Measurements from ENCODE around the gene SUSD6.
A peak's percentile ranks its signal among the peaks of the same experiment; 100 is the strongest.

The SUSD6 gene

DNA sequence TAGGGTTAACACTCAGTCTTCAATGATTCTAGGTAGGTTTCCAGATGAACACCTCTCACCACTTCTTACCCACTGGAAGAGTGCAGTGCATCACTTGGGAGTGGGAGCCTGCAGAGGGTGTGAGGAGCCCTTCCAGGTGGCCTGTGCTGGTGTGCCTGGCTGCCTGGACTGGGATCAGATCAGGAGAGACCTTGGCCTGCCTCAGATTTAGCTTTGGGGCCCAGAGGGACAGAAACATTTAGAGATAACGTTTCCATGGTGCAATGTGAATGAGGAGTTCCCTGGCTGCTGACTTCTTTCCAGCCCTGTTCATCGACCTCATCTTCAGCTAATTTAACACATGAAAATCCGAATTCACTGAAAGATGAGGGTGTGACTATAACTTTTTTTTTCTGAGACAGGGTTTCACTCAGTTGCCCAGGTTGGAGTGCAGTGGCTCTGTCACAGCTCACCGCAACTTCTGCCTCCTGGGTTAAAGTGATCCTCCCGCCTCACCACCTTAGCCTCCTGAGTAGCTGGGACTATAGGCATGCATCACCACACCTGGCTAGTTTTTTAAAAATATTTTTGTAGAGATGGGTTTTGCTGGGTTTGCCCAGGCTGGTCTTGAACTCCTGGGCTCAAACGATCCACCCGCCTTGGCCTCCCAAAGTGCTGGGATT lies 53.6 kb downstream of the SUSD6 start:
- TF ChIP-seq POLR2A (IDR thresholded peaks at IDR 0.05; ENCODE audit: low read depth, low read length) (no peak), PAX5 (IDR thresholded peaks at IDR 0.05; ENCODE audit: insufficient read depth, low read length, severe bottlenecking) (no peak), POU2F2 (IDR thresholded peaks at IDR 0.05; ENCODE audit: low read depth, low read length) (no peak), POLR2AphosphoS5 (IDR thresholded peaks at IDR 0.05; ENCODE audit: low read depth, low read length) (no peak), TAF1 (IDR thresholded peaks at IDR 0.05; ENCODE audit: low read depth, low read length) (no peak), SPI1 (IDR thresholded peaks at IDR 0.05; ENCODE audit: low read depth, low read length) (no peak)
- DNase-seq (ENCODE audit: insufficient read length, low spot score) (no peak), FAIRE-seq (peak; percentile 56)

DNA sequence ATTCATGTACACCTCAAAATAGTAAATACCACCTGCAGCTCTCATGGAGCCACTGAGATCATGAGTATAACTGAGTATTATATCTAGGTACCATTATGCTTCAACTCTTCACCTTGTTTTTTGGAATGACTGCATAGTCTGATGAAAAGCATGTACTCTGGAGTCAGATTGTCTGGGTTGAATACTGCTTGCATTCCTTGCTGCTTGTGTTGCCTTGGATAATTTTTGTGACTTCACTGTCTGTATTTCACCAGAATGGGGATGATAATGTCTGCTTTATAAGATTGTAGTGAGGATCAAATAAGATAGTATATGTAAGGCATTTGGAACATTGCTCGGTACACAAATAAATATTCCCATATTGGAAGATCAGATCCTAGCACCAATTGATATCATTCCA lies 54.2 kb downstream of the SUSD6 start:
- DNase-seq (ENCODE audit: insufficient read length, low spot score) (no peak), FAIRE-seq (peak; percentile 28)
- TF ChIP-seq POU2F2 (IDR thresholded peaks at IDR 0.05; ENCODE audit: low read depth, low read length) (no peak), POLR2A (IDR thresholded peaks at IDR 0.05; ENCODE audit: low read depth, low read length) (no peak), SPI1 (IDR thresholded peaks at IDR 0.05; ENCODE audit: low read depth, low read length) (no peak), POLR2AphosphoS5 (IDR thresholded peaks at IDR 0.05; ENCODE audit: low read depth, low read length) (no peak), PAX5 (IDR thresholded peaks at IDR 0.05; ENCODE audit: insufficient read depth, low read length, severe bottlenecking) (no peak), TAF1 (IDR thresholded peaks at IDR 0.05; ENCODE audit: low read depth, low read length) (no peak)

DNA sequence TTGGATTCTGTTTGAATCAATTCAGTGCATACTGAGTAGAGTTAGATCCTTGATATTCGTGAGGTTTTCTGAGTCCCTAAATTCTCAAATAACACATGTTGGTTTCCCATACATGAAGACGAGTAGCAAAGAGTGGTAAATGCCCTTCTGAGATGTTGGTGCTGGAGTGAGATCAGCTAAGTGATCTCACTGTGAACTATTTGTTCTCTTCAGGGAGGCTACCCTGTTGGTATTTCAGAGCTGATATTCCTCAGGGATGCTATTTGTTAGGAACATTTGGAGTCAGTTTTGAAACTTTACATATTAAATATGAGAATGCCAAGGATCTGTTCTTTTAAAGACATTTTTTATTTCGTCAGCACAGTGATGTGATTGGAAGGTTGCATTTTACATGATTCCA lies 54.7 kb downstream of the SUSD6 start:
- TF ChIP-seq SPI1 (IDR thresholded peaks at IDR 0.05; ENCODE audit: low read depth, low read length): no peak
- no peak for TF ChIP-seq PAX5 (IDR thresholded peaks at IDR 0.05; ENCODE audit: insufficient read depth, low read length, severe bottlenecking)
- TF ChIP-seq TAF1 (IDR thresholded peaks at IDR 0.05; ENCODE audit: low read depth, low read length): no peak
- TF ChIP-seq POLR2AphosphoS5 (IDR thresholded peaks at IDR 0.05; ENCODE audit: low read depth, low read length): no peak
- no peak for TF ChIP-seq POLR2A (IDR thresholded peaks at IDR 0.05; ENCODE audit: low read depth, low read length)
- no peak for TF ChIP-seq POU2F2 (IDR thresholded peaks at IDR 0.05; ENCODE audit: low read depth, low read length)
- no peak for FAIRE-seq

DNA sequence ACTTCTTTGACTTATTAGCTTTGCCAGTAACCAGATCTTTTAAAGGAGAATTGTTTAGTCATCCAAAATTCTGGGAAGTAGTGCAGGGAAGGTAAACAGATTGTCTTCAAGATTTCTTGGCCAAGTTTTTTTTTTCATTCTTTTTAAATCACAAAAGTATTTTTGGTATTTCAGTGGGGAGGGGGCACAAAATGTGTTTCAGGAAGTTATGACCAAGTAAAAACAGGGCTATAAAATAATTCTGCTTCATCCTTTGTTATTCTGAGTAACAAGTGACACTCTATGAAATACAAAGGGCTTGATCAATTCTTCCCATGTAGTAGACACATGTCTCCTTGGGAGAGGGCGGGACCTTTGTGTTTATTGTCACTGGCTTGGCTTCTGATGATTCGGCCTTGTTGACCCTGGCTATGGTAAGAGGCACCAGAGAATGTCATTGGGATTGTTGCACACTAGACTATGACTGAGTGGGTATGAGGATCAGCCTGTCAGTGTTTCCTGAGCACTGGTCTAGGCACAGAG lies 55.4 kb downstream of the SUSD6 start:
- DNase-seq (ENCODE audit: insufficient read length, low spot score) (no peak), FAIRE-seq (no peak)

More for the DNA sequence above, 54.7 kb downstream of the SUSD6 start:
- no peak for DNase-seq (ENCODE audit: insufficient read length, low spot score)

DNA sequence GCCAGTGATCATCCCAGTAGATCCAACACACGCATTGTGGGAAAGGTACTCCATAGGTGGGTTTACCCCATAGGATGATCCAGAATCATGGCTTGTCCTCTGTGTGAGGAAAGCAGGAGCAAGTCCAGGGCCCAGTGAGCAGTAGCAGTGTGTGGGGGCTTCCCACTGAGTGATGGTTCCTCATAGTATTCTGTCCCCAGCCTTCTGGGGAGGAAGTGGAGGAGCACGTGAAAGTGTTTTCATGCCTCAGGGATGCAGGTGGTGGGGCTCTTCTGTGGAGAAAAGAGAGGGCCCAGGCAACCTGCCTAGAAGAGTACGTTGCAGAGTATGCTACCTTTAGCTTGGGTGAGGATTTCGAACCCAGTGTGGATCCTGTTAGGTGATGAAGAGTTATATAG lies 56.5 kb downstream of the SUSD6 start:
- no peak for TF ChIP-seq TAF1 (IDR thresholded peaks at IDR 0.05; ENCODE audit: low read depth, low read length)
- TF ChIP-seq SPI1 (IDR thresholded peaks at IDR 0.05; ENCODE audit: low read depth, low read length): peak; percentile 59
- TF ChIP-seq POLR2A (IDR thresholded peaks at IDR 0.05; ENCODE audit: low read depth, low read length): no peak
- DNase-seq (ENCODE audit: insufficient read length, low spot score): no peak
- no peak for FAIRE-seq

More for the DNA sequence above, 55.4 kb downstream of the SUSD6 start:
- TF ChIP-seq PAX5 (IDR thresholded peaks at IDR 0.05; ENCODE audit: insufficient read depth, low read length, severe bottlenecking) (no peak), TAF1 (IDR thresholded peaks at IDR 0.05; ENCODE audit: low read depth, low read length) (no peak), POLR2A (IDR thresholded peaks at IDR 0.05; ENCODE audit: low read depth, low read length) (no peak), POLR2AphosphoS5 (IDR thresholded peaks at IDR 0.05; ENCODE audit: low read depth, low read length) (no peak), SPI1 (IDR thresholded peaks at IDR 0.05; ENCODE audit: low read depth, low read length) (no peak), POU2F2 (IDR thresholded peaks at IDR 0.05; ENCODE audit: low read depth, low read length) (no peak)

DNA sequence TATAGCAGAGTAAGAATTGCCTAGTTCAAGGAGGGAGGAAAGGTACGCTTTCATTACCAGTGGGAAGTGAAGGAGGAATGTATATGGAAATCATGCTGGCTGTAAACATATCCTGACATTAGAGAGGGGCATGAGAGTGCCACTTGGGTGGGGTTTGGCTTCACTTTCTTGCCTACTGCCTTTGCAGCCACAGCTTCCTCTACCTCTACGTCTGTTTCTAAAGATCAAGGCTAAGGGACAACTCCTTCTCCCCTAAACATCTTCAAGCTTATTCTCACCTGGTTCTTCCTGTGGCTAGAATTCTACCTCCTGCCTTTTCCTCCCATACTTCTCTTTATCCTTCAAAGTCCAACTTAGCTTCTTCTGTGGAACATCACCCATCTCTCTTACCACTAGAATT lies 58.0 kb downstream of the SUSD6 start:
- no peak for DNase-seq (ENCODE audit: insufficient read length, low spot score)
- no peak for FAIRE-seq
- TF ChIP-seq TAF1 (IDR thresholded peaks at IDR 0.05; ENCODE audit: low read depth, low read length) (no peak), POU2F2 (IDR thresholded peaks at IDR 0.05; ENCODE audit: low read depth, low read length) (no peak), SPI1 (IDR thresholded peaks at IDR 0.05; ENCODE audit: low read depth, low read length) (no peak), POLR2AphosphoS5 (IDR thresholded peaks at IDR 0.05; ENCODE audit: low read depth, low read length) (no peak), PAX5 (IDR thresholded peaks at IDR 0.05; ENCODE audit: insufficient read depth, low read length, severe bottlenecking) (no peak), POLR2A (IDR thresholded peaks at IDR 0.05; ENCODE audit: low read depth, low read length) (no peak)

DNA sequence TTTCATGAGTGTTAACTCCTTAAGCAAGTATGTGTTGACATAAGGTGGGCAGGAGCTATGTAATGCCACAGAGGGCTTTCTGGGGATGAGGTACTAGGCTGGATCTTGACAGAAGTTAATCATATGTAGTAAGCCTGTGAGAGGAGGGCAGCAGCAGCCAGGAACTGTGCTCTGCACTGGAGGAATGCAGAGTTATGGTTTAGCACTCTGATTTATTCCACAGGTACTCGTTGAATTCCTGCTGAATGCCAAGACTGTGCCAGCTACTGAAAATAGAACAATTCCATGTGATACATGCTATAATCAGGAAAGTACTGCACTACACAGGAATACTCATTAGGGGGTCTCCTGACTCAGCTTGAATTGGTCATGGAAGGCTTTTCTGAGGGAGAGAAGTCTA lies 58.7 kb downstream of the SUSD6 start:
- TF ChIP-seq POLR2AphosphoS5 (IDR thresholded peaks at IDR 0.05; ENCODE audit: low read depth, low read length): no peak
- no peak for TF ChIP-seq TAF1 (IDR thresholded peaks at IDR 0.05; ENCODE audit: low read depth, low read length)
- no peak for TF ChIP-seq PAX5 (IDR thresholded peaks at IDR 0.05; ENCODE audit: insufficient read depth, low read length, severe bottlenecking)
- no peak for TF ChIP-seq SPI1 (IDR thresholded peaks at IDR 0.05; ENCODE audit: low read depth, low read length)
- TF ChIP-seq POLR2A (IDR thresholded peaks at IDR 0.05; ENCODE audit: low read depth, low read length): no peak
- no peak for TF ChIP-seq POU2F2 (IDR thresholded peaks at IDR 0.05; ENCODE audit: low read depth, low read length)
- FAIRE-seq (no peak), DNase-seq (ENCODE audit: insufficient read length, low spot score) (no peak)

DNA sequence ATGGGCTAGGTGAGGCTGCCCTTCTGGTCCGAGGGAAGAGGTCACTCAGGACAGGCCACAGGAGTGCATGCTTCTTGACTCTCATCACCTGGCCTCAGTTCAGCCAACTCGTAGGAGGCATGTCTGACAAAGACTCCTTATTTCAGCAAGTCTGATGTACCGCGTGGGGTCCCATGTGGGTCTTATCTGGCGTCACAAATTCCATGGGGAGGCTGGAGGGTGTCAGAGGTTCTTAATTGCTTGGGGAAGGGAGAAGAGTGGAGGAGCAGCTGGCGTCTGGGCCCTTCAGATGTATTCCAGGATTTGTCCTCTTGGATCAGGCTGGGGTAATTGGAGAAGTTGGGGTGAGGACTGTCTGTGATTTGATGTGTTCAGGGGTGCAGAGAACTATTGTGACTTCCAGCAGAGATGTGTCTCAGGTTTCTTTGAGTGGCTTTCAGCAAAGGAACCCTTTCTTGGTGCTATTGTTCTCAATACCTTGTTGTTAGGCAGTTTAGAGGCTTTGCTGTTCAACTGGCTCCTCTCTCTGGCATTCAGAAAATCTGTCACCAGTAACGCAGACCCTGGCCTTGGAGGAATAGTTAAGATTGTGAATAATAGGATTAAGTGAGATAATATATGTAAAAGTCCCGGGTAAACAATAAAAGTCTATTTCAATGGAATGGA lies 60.1 kb downstream of the SUSD6 start:
- DNase-seq (ENCODE audit: insufficient read length, low spot score) (no peak), FAIRE-seq (no peak)
- TF ChIP-seq SPI1 (IDR thresholded peaks at IDR 0.05; ENCODE audit: low read depth, low read length) (no peak), POU2F2 (IDR thresholded peaks at IDR 0.05; ENCODE audit: low read depth, low read length) (no peak), POLR2A (IDR thresholded peaks at IDR 0.05; ENCODE audit: low read depth, low read length) (no peak), PAX5 (IDR thresholded peaks at IDR 0.05; ENCODE audit: insufficient read depth, low read length, severe bottlenecking) (no peak), POLR2AphosphoS5 (IDR thresholded peaks at IDR 0.05; ENCODE audit: low read depth, low read length) (no peak), TAF1 (IDR thresholded peaks at IDR 0.05; ENCODE audit: low read depth, low read length) (no peak)

DNA sequence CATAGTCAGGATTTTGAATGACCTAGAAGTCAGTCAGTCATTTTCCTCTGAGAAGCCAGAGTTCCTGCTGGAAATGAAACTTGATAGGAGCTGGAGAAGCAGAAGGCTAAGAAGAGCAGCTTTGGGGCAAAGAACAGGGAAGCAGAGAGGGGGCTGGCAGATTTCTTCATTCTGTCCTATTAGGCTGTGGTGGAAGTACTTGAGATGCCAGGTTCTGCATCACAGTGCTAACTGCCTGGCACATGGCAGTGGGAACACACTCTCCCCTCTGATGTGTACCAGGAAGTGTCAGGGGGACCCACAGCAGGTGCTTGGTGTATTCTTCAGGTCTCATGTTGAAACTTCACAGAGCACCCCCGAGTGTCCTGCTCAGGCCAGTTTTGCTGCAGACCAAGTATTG lies 61.0 kb downstream of the SUSD6 start:
- TF ChIP-seq POU2F2 (IDR thresholded peaks at IDR 0.05; ENCODE audit: low read depth, low read length) (no peak), POLR2AphosphoS5 (IDR thresholded peaks at IDR 0.05; ENCODE audit: low read depth, low read length) (no peak), SPI1 (IDR thresholded peaks at IDR 0.05; ENCODE audit: low read depth, low read length) (no peak), POLR2A (IDR thresholded peaks at IDR 0.05; ENCODE audit: low read depth, low read length) (no peak), TAF1 (IDR thresholded peaks at IDR 0.05; ENCODE audit: low read depth, low read length) (no peak), PAX5 (IDR thresholded peaks at IDR 0.05; ENCODE audit: insufficient read depth, low read length, severe bottlenecking) (no peak)
- FAIRE-seq: no peak
- no peak for DNase-seq (ENCODE audit: insufficient read length, low spot score)

Measured in GM12891 (cell line).